PFSK-1 (cell line): ENCODE data around the gene MLYCD.

Experiments
- REST ChIP-seq, 2 experiments: IDR thresholded peaks; 2 replicates each; pipeline versions ENCODE4 v1.6.1 to v1.8.0; 2011 to 2012; ENCODE audit warnings: low read depth in 2 of 2, low read length in 2 of 2, control low read depth in 1 of 2, inconsistent platforms in 1 of 2, mild to moderate bottlenecking in 1 of 2, moderate library complexity in 1 of 2; ENCODE audit not compliant: insufficient read depth in 1 of 2
- TAF1 ChIP-seq: IDR thresholded peaks from 2 replicates; pipeline ENCODE4 v1.6.1; 2012; ENCODE audit warnings: low read length, control low read depth, borderline replicate concordance; ENCODE audit not compliant: insufficient read depth

GRCh38 chr16:83925957-83926725, 27.2 kb downstream of the MLYCD start:
- no peak for TF ChIP-seq TAF1
- TF ChIP-seq REST (IDR thresholded peaks at IDR 0.05; ENCODE audit: insufficient read depth in 1 of 2, low read depth in 2 of 2, low read length in 2 of 2), result no peak
